OCI-LY7 (cell line): Measurements from ENCODE around the gene DCAF5. TPM values are rescaled to one million over a fixed set of nuclear protein-coding genes. Genes with fewer than 3 reads are reported as not detected.

Experiments
- BruUV-seq: library from RNA; stranded (reverse); fragments of 400-500 nt; replicated peaks from 2 replicates; lab custom pipeline; 2021; lab: Mats Ljungman, UMichigan
- CTCF ChIA-PET: fragments of 300-600 bp; sonication (Branson Sonifier 250); formaldehyde crosslinking; loops from one replicate; lab custom pipeline; 2022; ENCODE audit warnings: antibody characterized with exemption; ENCODE audit not compliant: unreplicated experiment; lab: Charles Lee
- POLR2A ChIA-PET: fragments of 300-600 bp; sonication (Branson Sonifier 250); formaldehyde crosslinking; loops from one replicate; lab custom pipeline; 2022; ENCODE audit warnings: antibody characterized with exemption; lab: Charles Lee
- DNase-seq: peaks from one replicate; pipeline ENCODE4 v3.0.0-alpha.2; 2015; ENCODE audit warnings: low spot score
- H2AFZ ChIP-seq: fragments of 200-600 bp; sonication (generic), shearing (Covaris generic); 2 replicates; pipeline ENCODE4 v1.6.1; 2014; ENCODE audit warnings: mild to moderate bottlenecking, antibody characterized with exemption, low read length, moderate library complexity
- H3K27ac ChIP-seq: fragments of 200-600 bp; sonication (generic); 2 replicates; pipeline ENCODE4 v1.5.1; 2014; ENCODE audit warnings: mixed run types, low read depth, mild to moderate bottlenecking, moderate library complexity, low read length, inconsistent platforms; ENCODE audit not compliant: poor library complexity, severe bottlenecking
- H3K36me3 ChIP-seq: fragments of 200-600 bp; sonication (generic); 2 replicates; pipeline ENCODE4 v1.6.1; 2014; ENCODE audit warnings: mild to moderate bottlenecking, antibody characterized with exemption, low read length, moderate library complexity, mixed read lengths; ENCODE audit not compliant: insufficient read depth
- H3K4me1 ChIP-seq: fragments of 200-600 bp; sonication (generic); 2 replicates; pipeline ENCODE4 v1.5.1; 2014; ENCODE audit warnings: mild to moderate bottlenecking, low read length; ENCODE audit not compliant: insufficient read depth, poor library complexity, severe bottlenecking
- H3K4me2 ChIP-seq: fragments of 200-600 bp; sonication (generic); 2 replicates; pipeline ENCODE4 v1.6.1; 2014; ENCODE audit warnings: mild to moderate bottlenecking, low read length
- H3K4me3 ChIP-seq: fragments of 200-600 bp; sonication (generic); 2 replicates; pipeline ENCODE4 v1.5.1; 2014; ENCODE audit warnings: mild to moderate bottlenecking, low read depth, low read length; ENCODE audit not compliant: poor library complexity, severe bottlenecking
- H3K79me2 ChIP-seq: fragments of 200-600 bp; sonication (generic); 2 replicates; pipeline ENCODE4 v1.6.1; 2016; ENCODE audit warnings: low read depth, mild to moderate bottlenecking, low read length, moderate library complexity, mixed read lengths; ENCODE audit not compliant: insufficient read depth
- H3K9me2 ChIP-seq: fragments of 200-600 bp; sonication (generic); 2 replicates; pipeline ENCODE4 v1.6.1; 2016; ENCODE audit warnings: mild to moderate bottlenecking, low read length, mixed read lengths; ENCODE audit not compliant: insufficient read depth
- H3K9me3 ChIP-seq: fragments of 200-600 bp; sonication (generic); 2 replicates; pipeline ENCODE4 v1.6.1; 2014; ENCODE audit warnings: mild to moderate bottlenecking, mixed run types, low read length, mixed read lengths
- H4K20me1 ChIP-seq: fragments of 200-600 bp; sonication (generic); 2 replicates; pipeline ENCODE4 v1.6.1; 2014; ENCODE audit warnings: mild to moderate bottlenecking, antibody characterized with exemption, low read length, moderate library complexity, mixed read lengths; ENCODE audit not compliant: insufficient read depth
- EZH2phosphoT487 ChIP-seq: fragments of 200-600 bp; sonication (generic); IDR thresholded peaks from 2 replicates; pipeline ENCODE4 v1.6.1; 2018; ENCODE audit warnings: low read depth, borderline replicate concordance, mild to moderate bottlenecking, mixed run types, antibody characterized with exemption, low read length, moderate library complexity, mixed read lengths
- intact Hi-C: fragments of 100-400 bp; cut with micrococcal nuclease; formaldehyde crosslinking; loops from one replicate; pipeline ENCODE4 v1.10.0; 2022; ENCODE audit not compliant: unreplicated experiment
- total RNA-seq, 2 experiments: library from RNA; depleted of rRNA in 1 of 2; stranded (reverse); fragments of >200 nt in 1 of 2; shearing (Covaris generic) in 1 of 2; gene quantifications; 2 replicates each; pipeline ENCODE4 v1.2.3, GENCODE V29; 2014 to 2022
- TF ChIP-seq, protein P1 (sequence below): fragments of 200-600 bp; sonication (generic); conservative IDR thresholded peaks from 2 replicates; pipeline ENCODE4 v1.5.1; 2014; ENCODE audit warnings: mild to moderate bottlenecking, antibody characterized with exemption, low read length, moderate library complexity, mixed read lengths

The DCAF5 gene
- total RNA-seq, 2 experiments from 2014 or later, result 23.1 to 46.0 TPM

DNA sequence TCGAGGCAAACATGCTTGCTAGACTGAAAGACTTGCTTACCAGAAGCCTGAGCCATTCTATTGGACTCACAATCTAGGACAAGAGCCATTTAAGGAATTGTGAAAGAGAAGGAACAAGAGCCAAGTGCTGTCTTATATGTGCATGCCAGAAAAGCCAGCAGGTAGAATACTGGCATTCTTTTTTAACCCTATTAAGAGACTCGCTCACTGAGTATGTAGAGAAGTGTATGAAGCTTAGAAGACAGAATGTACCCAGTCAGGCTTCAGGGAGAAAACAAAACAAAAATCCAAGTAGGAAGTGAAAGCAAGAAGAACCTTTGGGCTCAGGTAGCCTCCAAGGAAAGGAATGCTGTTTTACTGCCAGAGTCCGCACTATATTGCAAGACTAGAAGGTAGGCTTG, 65.9 kb downstream of the DCAF5 start:
- Histone ChIP-seq H4K20me1 (no peaks in the 10 kb centered on the region), H3K4me2 (no peak overlapping the region), H3K4me3 (no peak overlapping the region), H3K9me3 (no peaks in the 10 kb centered on the region), H3K27ac (no peak overlapping the region), H3K9me2 (no peaks in the 10 kb centered on the region), H2AFZ (no peak overlapping the region), H3K4me1 (no peaks in the 10 kb centered on the region), H3K79me2 (no peaks in the 10 kb centered on the region), H3K36me3 (peaks cover 84% of the 10 kb centered on the region)
- no peak for TF ChIP-seq EZH2phosphoT487
- TF ChIP-seq, protein P1, sequence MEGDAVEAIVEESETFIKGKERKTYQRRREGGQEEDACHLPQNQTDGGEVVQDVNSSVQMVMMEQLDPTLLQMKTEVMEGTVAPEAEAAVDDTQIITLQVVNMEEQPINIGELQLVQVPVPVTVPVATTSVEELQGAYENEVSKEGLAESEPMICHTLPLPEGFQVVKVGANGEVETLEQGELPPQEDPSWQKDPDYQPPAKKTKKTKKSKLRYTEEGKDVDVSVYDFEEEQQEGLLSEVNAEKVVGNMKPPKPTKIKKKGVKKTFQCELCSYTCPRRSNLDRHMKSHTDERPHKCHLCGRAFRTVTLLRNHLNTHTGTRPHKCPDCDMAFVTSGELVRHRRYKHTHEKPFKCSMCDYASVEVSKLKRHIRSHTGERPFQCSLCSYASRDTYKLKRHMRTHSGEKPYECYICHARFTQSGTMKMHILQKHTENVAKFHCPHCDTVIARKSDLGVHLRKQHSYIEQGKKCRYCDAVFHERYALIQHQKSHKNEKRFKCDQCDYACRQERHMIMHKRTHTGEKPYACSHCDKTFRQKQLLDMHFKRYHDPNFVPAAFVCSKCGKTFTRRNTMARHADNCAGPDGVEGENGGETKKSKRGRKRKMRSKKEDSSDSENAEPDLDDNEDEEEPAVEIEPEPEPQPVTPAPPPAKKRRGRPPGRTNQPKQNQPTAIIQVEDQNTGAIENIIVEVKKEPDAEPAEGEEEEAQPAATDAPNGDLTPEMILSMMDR, result no peak
- POLR2A ChIA-PET, result no interaction called here
- no peak for DNase-seq
- CTCF ChIA-PET, result no interaction called here
- no TSS peak for BruUV-seq
- intact Hi-C loops, result no loop called here

DNA sequence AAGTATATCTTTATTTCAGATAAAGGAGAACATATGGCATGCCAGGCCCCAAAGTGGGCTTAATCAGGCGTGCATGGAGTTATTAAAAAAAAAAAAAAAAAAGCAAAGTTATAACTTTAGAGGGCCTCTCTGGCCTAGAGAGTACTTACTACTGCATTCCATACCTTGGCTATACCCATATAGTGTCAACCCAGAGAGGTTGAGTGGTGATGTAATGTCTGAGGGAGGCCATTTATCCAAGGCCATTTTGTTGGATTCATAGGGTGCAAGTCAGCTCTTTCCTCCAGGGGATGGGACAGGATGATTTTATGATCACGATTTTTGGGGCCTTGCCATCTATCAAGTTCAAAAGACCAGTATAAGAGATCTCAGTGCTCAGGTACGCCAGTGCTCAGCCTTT, 66.4 kb downstream of the DCAF5 start:
- H3K4me3 ChIP-seq, result no peak overlapping the region
- intact Hi-C loops, result no loop called here
- CTCF ChIA-PET, result no interaction called here
- H3K27ac ChIP-seq, result no peak overlapping the region
- no peaks in the 10 kb centered on the region for H4K20me1 ChIP-seq
- no peaks in the 10 kb centered on the region for H3K9me2 ChIP-seq
- BruUV-seq, result no TSS peak
- H3K4me1 ChIP-seq, result no peaks in the 10 kb centered on the region
- peaks cover 84% of the 10 kb centered on the region for H3K36me3 ChIP-seq
- H2AFZ ChIP-seq, result no peak overlapping the region
- no peaks in the 10 kb centered on the region for H3K79me2 ChIP-seq
- POLR2A ChIA-PET, result no interaction called here
- TF ChIP-seq EZH2phosphoT487, result no peak
- TF ChIP-seq, protein P1, result no peak
- no peak for DNase-seq
- H3K9me3 ChIP-seq, result no peaks in the 10 kb centered on the region
- H3K4me2 ChIP-seq, result no peak overlapping the region

DNA sequence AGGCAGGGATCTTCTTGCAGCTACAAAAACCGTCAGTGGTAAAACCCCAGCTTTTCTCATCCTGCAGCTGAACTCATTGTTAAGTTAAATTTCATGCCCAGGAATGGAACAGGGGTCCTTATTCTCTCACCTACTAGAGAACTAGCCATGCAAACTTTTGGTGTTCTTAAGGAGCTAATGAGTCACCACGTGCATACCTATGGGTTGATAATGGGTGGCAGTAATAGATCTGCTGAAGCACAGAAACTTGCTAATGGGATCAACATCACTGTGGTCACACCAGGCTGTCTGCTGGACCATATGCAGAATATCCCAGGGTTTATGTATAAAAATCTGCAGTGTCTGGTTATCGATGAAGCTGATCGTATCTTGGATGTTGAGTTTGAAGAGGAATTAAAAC, 68.9 kb downstream of the DCAF5 start:
- H2AFZ ChIP-seq, result no peak overlapping the region
- TF ChIP-seq, protein P1, result no peak
- H4K20me1 ChIP-seq, result no peaks in the 10 kb centered on the region
- no peaks in the 10 kb centered on the region for H3K4me1 ChIP-seq
- H3K79me2 ChIP-seq, result no peaks in the 10 kb centered on the region
- H3K27ac ChIP-seq, result no peak overlapping the region
- no peaks in the 10 kb centered on the region for H3K9me2 ChIP-seq
- no peak for DNase-seq
- peaks cover 61% of the 10 kb centered on the region for H3K36me3 ChIP-seq
- CTCF ChIA-PET, result no interaction called here
- H3K4me3 ChIP-seq, result no peak overlapping the region
- POLR2A ChIA-PET, result interaction anchor here (0.5 to 2.5 kb wide), 3 partner anchors 10 to 511 kb away, joined by 3 to 11 read pairs (median 4); no protein-coding TSS in a partner anchor
- H3K4me2 ChIP-seq, result no peak overlapping the region
- BruUV-seq, result no TSS peak
- H3K9me3 ChIP-seq, result no peaks in the 10 kb centered on the region
- intact Hi-C loops, result no loop called here
